GM23338 (cell line): ENCODE results near the gene ADD3.

Experiments
- CREB1 ChIP-seq: fragments of 250-450 bp; sonication (Bioruptor Pico); IDR thresholded peaks from 2 replicates; pipeline ENCODE4 v1.5.0; 2020; ENCODE audit warnings: low read depth, mild to moderate bottlenecking, moderate library complexity
- EZH2 ChIP-seq: fragments of 200-600 bp; sonication (generic); IDR thresholded peaks from one replicate; pipeline ENCODE4 v1.8.0; 2017; ENCODE audit warnings: antibody characterized with exemption, mild to moderate bottlenecking, low read depth; ENCODE audit not compliant: unreplicated experiment
- EZH2phosphoT487 ChIP-seq: fragments of 200-600 bp; sonication (generic); IDR thresholded peaks from one replicate; pipeline ENCODE4 v1.8.1; 2018; ENCODE audit warnings: antibody characterized with exemption; ENCODE audit not compliant: unreplicated experiment
- JUNB ChIP-seq: IDR thresholded peaks from one replicate; pipeline ENCODE4 v1.6.1; 2016; ENCODE audit warnings: antibody characterized with exemption; ENCODE audit not compliant: unreplicated experiment
- NANOG ChIP-seq: IDR thresholded peaks from 2 replicates; pipeline ENCODE4 v1.6.1; 2016; ENCODE audit warnings: antibody characterized with exemption, borderline replicate concordance
- POLR2AphosphoS5 ChIP-seq: IDR thresholded peaks from 2 replicates; pipeline ENCODE4 v1.6.1; 2016; ENCODE audit warnings: antibody characterized with exemption, low read depth
- STAT1 ChIP-seq: IDR thresholded peaks from one replicate; pipeline ENCODE4 v1.6.1; 2016; ENCODE audit warnings: antibody characterized with exemption; ENCODE audit not compliant: unreplicated experiment
- ZNF114 ChIP-seq: fragments of 250-450 bp; sonication (Bioruptor Pico); IDR thresholded peaks from 2 replicates; pipeline ENCODE4 v1.5.0; 2020; ENCODE audit warnings: mild to moderate bottlenecking, moderate library complexity
- ZNF331 ChIP-seq: fragments of 250-450 bp; sonication (Bioruptor Pico); IDR thresholded peaks from 2 replicates; pipeline ENCODE4 v1.5.0; 2020; ENCODE audit warnings: low read depth, mild to moderate bottlenecking, moderate library complexity
- TF ChIP-seq, protein P1 (sequence below), 2 experiments: fragments of 200-600 bp in 1 of 2; sonication (generic) in 1 of 2; conservative IDR thresholded peaks; 2 replicates each; pipeline versions ENCODE4 v1.5.1 to v1.6.1; 2016 to 2017; ENCODE audit warnings: antibody characterized with exemption in 2 of 2, low read depth in 2 of 2, mild to moderate bottlenecking in 2 of 2, moderate library complexity in 1 of 2
- TF ChIP-seq, protein P2 (sequence below): IDR thresholded peaks from one replicate; pipeline ENCODE4 v1.6.1; 2018; ENCODE audit warnings: antibody characterized with exemption; ENCODE audit not compliant: unreplicated experiment
- TF ChIP-seq, protein P3 (sequence below): fragments of 250-450 bp; sonication (Bioruptor Pico); IDR thresholded peaks from 2 replicates; pipeline ENCODE4 v1.5.0; 2020; ENCODE audit warnings: mild to moderate bottlenecking, moderate library complexity
- TF ChIP-seq, protein P4 (sequence below): IDR thresholded peaks from 2 replicates; pipeline ENCODE4 v1.6.1; 2016; ENCODE audit warnings: antibody characterized with exemption

DNA sequence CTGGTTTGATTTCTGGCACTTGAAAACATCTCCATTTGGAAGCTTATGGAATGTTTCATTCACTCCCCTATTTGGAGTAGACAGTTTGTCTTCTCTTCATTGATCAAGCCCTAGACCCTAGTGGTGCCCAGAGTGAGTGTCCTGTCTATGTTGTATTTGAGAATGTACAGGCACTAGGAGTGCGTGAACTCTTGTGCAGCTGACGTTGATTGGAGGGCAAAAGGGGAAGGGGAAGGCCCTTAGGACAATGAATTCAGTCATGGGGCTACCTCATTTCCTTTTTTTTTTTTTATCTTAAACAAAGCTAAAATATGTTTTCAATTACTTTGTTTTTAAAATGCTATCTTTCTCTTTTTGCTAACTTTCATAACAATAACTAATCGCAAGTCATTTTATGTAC lies 66.5 kb downstream of the ADD3 start:
- TF ChIP-seq STAT1 = no peak
- TF ChIP-seq, protein P1, sequence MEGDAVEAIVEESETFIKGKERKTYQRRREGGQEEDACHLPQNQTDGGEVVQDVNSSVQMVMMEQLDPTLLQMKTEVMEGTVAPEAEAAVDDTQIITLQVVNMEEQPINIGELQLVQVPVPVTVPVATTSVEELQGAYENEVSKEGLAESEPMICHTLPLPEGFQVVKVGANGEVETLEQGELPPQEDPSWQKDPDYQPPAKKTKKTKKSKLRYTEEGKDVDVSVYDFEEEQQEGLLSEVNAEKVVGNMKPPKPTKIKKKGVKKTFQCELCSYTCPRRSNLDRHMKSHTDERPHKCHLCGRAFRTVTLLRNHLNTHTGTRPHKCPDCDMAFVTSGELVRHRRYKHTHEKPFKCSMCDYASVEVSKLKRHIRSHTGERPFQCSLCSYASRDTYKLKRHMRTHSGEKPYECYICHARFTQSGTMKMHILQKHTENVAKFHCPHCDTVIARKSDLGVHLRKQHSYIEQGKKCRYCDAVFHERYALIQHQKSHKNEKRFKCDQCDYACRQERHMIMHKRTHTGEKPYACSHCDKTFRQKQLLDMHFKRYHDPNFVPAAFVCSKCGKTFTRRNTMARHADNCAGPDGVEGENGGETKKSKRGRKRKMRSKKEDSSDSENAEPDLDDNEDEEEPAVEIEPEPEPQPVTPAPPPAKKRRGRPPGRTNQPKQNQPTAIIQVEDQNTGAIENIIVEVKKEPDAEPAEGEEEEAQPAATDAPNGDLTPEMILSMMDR (conservative IDR thresholded peaks at IDR 0.05; ENCODE audit: low read depth in 2 of 2) = no peak
- TF ChIP-seq, protein P2, sequence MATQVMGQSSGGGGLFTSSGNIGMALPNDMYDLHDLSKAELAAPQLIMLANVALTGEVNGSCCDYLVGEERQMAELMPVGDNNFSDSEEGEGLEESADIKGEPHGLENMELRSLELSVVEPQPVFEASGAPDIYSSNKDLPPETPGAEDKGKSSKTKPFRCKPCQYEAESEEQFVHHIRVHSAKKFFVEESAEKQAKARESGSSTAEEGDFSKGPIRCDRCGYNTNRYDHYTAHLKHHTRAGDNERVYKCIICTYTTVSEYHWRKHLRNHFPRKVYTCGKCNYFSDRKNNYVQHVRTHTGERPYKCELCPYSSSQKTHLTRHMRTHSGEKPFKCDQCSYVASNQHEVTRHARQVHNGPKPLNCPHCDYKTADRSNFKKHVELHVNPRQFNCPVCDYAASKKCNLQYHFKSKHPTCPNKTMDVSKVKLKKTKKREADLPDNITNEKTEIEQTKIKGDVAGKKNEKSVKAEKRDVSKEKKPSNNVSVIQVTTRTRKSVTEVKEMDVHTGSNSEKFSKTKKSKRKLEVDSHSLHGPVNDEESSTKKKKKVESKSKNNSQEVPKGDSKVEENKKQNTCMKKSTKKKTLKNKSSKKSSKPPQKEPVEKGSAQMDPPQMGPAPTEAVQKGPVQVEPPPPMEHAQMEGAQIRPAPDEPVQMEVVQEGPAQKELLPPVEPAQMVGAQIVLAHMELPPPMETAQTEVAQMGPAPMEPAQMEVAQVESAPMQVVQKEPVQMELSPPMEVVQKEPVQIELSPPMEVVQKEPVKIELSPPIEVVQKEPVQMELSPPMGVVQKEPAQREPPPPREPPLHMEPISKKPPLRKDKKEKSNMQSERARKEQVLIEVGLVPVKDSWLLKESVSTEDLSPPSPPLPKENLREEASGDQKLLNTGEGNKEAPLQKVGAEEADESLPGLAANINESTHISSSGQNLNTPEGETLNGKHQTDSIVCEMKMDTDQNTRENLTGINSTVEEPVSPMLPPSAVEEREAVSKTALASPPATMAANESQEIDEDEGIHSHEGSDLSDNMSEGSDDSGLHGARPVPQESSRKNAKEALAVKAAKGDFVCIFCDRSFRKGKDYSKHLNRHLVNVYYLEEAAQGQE = no peak
- TF ChIP-seq POLR2AphosphoS5 = no peak
- TF ChIP-seq EZH2phosphoT487 = no peak
- no peak for TF ChIP-seq EZH2
- TF ChIP-seq JUNB = no peak
- no peak for TF ChIP-seq CREB1 (CRISPR knock-in tag)
- TF ChIP-seq, protein P3, sequence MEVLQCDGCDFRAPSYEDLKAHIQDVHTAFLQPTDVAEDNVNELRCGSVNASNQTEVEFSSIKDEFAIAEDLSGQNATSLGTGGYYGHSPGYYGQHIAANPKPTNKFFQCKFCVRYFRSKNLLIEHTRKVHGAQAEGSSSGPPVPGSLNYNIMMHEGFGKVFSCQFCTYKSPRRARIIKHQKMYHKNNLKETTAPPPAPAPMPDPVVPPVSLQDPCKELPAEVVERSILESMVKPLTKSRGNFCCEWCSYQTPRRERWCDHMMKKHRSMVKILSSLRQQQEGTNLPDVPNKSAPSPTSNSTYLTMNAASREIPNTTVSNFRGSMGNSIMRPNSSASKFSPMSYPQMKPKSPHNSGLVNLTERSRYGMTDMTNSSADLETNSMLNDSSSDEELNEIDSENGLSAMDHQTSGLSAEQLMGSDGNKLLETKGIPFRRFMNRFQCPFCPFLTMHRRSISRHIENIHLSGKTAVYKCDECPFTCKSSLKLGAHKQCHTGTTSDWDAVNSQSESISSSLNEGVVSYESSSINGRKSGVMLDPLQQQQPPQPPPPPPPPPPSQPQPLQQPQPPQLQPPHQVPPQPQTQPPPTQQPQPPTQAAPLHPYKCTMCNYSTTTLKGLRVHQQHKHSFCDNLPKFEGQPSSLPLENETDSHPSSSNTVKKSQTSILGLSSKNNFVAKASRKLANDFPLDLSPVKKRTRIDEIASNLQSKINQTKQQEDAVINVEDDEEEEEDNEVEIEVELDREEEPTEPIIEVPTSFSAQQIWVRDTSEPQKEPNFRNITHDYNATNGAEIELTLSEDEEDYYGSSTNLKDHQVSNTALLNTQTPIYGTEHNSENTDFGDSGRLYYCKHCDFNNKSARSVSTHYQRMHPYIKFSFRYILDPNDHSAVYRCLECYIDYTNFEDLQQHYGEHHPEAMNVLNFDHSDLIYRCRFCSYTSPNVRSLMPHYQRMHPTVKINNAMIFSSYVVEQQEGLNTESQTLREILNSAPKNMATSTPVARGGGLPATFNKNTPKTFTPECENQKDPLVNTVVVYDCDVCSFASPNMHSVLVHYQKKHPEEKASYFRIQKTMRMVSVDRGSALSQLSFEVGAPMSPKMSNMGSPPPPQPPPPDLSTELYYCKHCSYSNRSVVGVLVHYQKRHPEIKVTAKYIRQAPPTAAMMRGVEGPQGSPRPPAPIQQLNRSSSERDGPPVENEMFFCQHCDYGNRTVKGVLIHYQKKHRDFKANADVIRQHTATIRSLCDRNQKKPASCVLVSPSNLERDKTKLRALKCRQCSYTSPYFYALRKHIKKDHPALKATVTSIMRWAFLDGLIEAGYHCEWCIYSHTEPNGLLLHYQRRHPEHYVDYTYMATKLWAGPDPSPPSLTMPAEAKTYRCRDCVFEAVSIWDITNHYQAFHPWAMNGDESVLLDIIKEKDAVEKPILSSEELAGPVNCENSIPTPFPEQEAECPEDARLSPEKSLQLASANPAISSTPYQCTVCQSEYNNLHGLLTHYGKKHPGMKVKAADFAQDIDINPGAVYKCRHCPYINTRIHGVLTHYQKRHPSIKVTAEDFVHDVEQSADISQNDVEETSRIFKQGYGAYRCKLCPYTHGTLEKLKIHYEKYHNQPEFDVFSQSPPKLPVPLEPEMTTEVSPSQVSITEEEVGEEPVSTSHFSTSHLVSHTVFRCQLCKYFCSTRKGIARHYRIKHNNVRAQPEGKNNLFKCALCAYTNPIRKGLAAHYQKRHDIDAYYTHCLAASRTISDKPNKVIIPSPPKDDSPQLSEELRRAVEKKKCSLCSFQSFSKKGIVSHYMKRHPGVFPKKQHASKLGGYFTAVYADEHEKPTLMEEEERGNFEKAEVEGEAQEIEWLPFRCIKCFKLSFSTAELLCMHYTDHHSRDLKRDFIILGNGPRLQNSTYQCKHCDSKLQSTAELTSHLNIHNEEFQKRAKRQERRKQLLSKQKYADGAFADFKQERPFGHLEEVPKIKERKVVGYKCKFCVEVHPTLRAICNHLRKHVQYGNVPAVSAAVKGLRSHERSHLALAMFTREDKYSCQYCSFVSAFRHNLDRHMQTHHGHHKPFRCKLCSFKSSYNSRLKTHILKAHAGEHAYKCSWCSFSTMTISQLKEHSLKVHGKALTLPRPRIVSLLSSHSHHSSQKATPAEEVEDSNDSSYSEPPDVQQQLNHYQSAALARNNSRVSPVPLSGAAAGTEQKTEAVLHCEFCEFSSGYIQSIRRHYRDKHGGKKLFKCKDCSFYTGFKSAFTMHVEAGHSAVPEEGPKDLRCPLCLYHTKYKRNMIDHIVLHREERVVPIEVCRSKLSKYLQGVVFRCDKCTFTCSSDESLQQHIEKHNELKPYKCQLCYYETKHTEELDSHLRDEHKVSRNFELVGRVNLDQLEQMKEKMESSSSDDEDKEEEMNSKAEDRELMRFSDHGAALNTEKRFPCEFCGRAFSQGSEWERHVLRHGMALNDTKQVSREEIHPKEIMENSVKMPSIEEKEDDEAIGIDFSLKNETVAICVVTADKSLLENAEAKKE = no peak
- TF ChIP-seq NANOG = no peak
- TF ChIP-seq, protein P4, sequence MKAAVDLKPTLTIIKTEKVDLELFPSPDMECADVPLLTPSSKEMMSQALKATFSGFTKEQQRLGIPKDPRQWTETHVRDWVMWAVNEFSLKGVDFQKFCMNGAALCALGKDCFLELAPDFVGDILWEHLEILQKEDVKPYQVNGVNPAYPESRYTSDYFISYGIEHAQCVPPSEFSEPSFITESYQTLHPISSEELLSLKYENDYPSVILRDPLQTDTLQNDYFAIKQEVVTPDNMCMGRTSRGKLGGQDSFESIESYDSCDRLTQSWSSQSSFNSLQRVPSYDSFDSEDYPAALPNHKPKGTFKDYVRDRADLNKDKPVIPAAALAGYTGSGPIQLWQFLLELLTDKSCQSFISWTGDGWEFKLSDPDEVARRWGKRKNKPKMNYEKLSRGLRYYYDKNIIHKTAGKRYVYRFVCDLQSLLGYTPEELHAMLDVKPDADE = no peak
- no peak for TF ChIP-seq ZNF114
- TF ChIP-seq ZNF331 (CRISPR knock-in tag) = no peak
